LNCaP clone FGC (cell line): ENCODE results near the gene TLR2.

Experiments used
- DNase-seq: peaks from one replicate; pipeline ENCODE4 v3.0.0-alpha.2; 2011; ENCODE audit warnings: low read depth
- H3K4me3 ChIP-seq: 2 replicates; pipeline ENCODE4 v1.5.1; 2011; ENCODE audit warnings: mild to moderate bottlenecking, low read depth, low read length, control low read depth
- CTCF ChIP-seq: IDR thresholded peaks from 2 replicates; pipeline ENCODE4 v1.5.1; 2012; ENCODE audit warnings: mild to moderate bottlenecking; ENCODE audit not compliant: control insufficient read depth, insufficient read depth; ENCODE audit errors: extremely low read depth

Gene TLR2

GRCh38 chr4:153728151-153728550 lies 44.1 kb downstream of the TLR2 start:
- DNase-seq: no peak
- no peak overlapping the region for H3K4me3 ChIP-seq

GRCh38 chr4:153728660-153729059 lies 44.6 kb downstream of the TLR2 start:
- no peak overlapping the region for H3K4me3 ChIP-seq
- TF ChIP-seq CTCF: no peak
- no peak for DNase-seq

More at GRCh38 chr4:153728151-153728550, 44.1 kb downstream of the TLR2 start:
- TF ChIP-seq CTCF: no peak

GRCh38 chr4:153729895-153730294 lies 45.8 kb downstream of the TLR2 start:
- TF ChIP-seq CTCF: no peak
- DNase-seq: no peak
- H3K4me3 ChIP-seq: no peak overlapping the region

- no peak overlapping the region for H3K4me3 ChIP-seq
- no peak for TF ChIP-seq CTCF
- DNase-seq: no peak
Observed at GRCh38 chr4:153731239-153731638, 47.2 kb downstream of the TLR2 start.

- no peak for TF ChIP-seq CTCF
- DNase-seq: peak; percentile 37
Observed at GRCh38 chr4:153733751-153734448, 49.8 kb downstream of the TLR2 start.

GRCh38 chr4:153735906-153736461 lies 51.9 kb downstream of the TLR2 start:
- no peak for TF ChIP-seq CTCF
- peak; percentile 38 for DNase-seq

More at GRCh38 chr4:153733751-153734448, 49.8 kb downstream of the TLR2 start:
- H3K4me3 ChIP-seq: no peak overlapping the region

GRCh38 chr4:153741541-153741940 lies 57.5 kb downstream of the TLR2 start:
- DNase-seq: no peak
- TF ChIP-seq CTCF: no peak
- no peak overlapping the region for H3K4me3 ChIP-seq

More at GRCh38 chr4:153735906-153736461, 51.9 kb downstream of the TLR2 start:
- no peak overlapping the region for H3K4me3 ChIP-seq
